Dermis blood vessel endothelial cell (primary cell): ENCODE data around the gene QKI. TPM values are rescaled to one million over a fixed set of nuclear protein-coding genes. Genes with fewer than 3 reads are reported as not detected.

Source experiments
- DNase-seq: peaks from one replicate; pipeline ENCODE4 v3.0.0; 2010
- total RNA-seq: library from RNA; depleted of rRNA; stranded (reverse); fragments of >200 nt; gene quantifications from 2 replicates; pipeline ENCODE4 v1.2.3, GENCODE V29; 2014

Gene QKI
- total RNA-seq, 1 donor from 2014 or later, result 307 TPM

GRCh38 chr6:163538331-163538730 is 123.8 kb downstream of the QKI start:
- DNase-seq, result no peak

- DNase-seq, result no peak
Measured at GRCh38 chr6:163539101-163539762, 124.7 kb downstream of the QKI start.

GRCh38 chr6:163543321-163543720 is 128.8 kb downstream of the QKI start:
- no peak for DNase-seq

DNA sequence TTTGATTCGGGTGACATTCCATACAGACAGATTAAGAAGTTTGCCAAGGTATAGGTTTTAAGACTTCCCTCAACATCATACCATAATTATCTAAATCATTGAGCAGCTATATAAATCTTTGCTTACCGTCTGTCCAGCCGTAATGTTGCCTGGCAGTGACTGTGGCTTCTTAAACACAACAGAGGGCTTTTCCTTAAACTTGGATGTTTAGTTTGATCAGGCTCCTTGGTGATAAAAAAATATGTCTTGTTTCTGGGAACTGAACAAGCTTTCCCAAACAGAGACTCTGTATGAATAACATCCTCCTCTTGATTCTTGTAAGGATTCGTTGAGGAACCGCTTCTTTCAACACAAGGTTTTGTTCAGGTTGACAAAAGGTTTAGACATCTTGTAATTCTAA is 130.9 kb downstream of the QKI start:
- no peak for DNase-seq

DNA sequence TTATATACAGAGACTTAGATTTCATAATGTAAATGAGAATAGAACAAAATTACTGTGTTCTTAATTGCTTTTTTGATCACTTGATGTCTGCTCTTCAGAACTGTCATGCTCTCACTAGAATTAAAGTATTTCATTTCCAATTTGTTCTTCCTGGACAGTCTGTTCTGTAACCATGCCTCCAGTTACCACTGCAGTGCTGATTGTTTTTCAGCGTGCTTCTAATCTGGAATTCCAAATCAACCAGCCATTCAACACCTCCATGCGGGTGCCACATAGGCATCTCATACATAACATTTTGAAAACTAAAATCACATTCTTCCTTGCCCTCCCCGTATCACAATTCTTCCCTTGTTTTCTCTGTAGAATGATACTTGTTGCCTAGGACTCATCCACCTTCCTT is 132.8 kb downstream of the QKI start:
- no peak for DNase-seq

DNA sequence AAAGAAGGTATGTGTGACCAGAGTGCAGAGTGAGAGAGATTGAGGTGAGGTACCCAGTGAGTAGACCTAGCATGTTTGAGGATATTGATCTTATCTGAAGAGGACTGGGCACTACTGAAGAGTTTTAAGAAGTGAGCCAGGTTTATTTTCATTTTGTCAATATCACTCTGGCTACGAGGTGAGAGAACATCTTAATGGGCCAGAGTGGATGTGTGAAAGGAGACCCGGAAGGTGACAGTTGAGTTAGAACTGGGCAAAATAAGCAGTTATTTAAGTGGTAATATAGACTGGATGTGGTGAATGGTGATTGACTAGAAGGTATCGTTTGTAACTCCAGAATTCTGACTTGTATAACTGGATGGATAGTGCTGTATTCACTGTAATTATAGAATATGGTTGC is 134.1 kb downstream of the QKI start:
- no peak for DNase-seq

GRCh38 chr6:163554032-163554431 is 139.5 kb downstream of the QKI start:
- DNase-seq, result no peak

DNA sequence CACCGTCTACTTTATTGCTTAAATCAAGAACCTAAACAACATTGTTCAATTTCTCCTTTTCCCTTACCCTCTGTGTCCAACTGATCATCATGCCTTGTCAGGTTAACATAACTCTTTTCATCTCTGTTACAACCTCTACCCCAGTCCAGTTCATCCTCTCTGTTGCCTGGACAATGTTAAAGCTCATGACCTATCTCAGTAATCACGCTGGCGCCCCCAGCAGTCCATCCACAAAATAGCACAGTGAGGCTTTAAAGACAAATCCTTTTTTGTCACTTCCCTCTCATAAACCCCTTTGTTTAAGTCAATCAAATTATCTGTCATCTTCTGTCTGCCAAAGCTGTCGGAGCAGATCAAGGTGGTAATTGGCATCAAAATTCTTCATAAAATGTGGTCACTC is 140.1 kb downstream of the QKI start:
- peak; percentile 71 for DNase-seq

DNA sequence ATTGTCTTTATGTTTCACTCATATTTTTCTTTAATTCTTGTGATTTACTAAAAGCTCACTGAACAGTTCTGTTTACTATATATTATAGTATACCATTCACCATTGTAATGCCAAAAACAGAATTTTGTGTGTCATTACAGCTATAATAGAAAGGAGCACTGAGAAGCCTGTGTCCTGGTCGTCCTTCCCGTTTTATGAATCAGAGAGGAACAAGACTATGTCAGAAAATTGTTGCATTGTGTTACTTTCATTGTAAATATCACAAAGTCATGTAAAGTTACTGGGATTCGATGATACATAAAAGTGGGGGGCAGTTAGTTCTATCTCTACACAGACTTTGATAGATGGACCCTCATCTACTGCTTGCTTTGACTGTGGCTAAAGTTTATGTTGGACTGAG is 145.1 kb downstream of the QKI start:
- no peak for DNase-seq

GRCh38 chr6:163563318-163563717 is 148.8 kb downstream of the QKI start:
- DNase-seq, result no peak

DNA sequence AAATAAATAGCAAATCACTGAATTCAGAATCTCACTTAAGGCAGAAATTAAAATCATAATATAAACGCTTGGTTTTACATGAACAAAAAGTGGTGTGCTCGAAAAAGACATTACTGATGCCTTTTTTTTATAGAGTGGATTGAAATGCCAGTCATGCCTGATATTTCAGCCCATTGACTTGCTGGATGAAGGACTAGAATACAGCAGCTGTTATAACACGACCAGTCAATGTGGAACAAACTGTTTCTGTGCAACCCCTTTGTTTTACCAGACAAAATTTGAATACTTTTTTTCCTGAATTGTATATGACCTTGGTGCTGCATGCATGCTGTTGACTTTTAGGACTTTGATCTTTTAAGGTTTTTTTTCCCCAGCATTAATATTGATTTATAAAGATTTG is 150.0 kb downstream of the QKI start:
- no peak for DNase-seq

- no peak for DNase-seq
Measured at GRCh38 chr6:163565140-163565539, 150.6 kb downstream of the QKI start.

DNA sequence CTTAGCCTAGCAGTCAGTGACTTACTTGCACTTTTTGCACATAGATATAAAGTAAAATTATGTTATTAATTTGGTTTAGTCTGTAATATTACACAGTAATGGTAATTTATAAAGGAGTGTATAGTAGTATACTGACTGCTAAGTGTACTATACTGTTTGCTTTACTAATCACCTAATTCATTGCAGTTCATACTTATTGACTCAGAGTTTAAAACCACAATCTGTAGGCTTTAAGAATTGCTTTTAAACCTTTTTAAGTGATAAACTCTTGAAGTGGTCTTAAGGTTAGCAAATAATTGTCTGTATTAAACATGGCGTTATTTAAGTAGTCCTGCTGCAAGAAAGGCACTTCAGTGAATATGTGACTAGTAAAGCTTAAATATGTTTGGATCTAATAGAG is 151.5 kb downstream of the QKI start:
- DNase-seq, result no peak

DNA sequence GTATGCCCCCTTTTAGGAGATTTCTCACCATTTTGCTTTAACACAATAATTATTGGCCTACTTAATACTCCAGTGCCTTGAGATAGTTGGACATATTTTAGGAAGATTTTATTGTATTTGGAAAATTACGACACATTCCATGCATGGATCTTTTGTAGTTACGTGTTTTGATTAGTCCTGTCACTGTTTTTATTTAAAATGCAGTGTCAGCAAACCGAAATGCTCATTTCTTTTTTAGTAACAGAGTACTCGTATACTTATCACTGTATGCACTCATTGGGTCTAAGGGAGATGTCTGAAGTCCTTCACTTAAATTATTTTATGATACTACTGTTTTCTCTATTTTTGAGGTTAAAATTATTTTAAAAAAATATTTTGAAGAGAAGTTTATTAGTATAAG is 153.8 kb downstream of the QKI start:
- no peak for DNase-seq

DNA sequence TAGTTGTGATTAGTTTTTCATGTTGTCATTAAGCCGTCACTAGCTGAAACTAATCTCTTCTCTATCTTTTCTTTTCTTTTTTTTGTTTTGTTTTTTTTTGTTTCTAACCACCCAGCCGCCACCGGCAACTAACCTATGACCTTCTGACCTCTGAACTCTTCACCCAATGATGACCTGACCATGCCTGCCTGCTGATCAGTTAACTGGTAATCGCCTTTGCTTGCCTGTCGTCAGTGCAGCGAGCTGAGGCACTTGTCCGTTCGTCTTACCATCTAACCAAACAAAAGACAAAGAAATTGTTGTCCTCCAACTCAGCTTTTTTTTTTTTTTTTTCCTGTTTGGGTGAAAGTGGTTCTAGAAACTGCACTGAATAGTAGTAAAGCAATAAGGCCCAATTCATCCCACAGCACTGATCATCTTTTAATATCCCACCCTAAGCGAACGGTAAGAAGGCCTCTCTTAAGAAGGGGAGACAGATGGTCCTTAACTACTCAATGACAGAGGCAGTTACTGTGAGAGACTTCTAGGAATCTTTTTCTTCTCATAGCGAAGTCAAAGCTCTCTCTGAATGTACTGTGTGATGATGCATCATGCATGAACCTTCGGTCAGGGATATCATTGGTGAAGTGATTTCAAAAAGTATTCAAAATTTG is 156.2 kb downstream of the QKI start:
- DNase-seq, result no peak

- DNase-seq, result no peak
Measured at GRCh38 chr6:163571730-163572129, 157.2 kb downstream of the QKI start.

DNA sequence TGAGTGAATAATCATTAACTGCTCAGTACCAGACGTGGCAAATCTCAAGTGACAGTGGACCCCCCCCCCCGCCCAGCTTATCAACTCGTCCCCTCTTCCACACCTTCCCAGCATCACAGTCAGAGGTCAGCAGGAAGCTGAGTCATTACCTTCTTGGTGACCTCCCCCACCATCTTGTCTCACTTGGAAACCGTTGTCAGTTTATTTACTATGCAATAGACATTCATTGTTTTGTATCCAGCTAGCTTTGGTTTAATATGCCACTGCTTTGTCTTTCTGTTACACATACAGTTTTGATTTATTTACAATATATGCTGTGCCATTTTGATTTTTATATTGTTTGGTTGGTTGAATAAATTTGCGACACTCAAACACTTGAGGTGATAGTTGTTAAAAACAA is 158.1 kb downstream of the QKI start:
- DNase-seq, result peak; percentile 65

- no peak for DNase-seq
Measured at GRCh38 chr6:163573503-163574179, 159.1 kb downstream of the QKI start.

DNA sequence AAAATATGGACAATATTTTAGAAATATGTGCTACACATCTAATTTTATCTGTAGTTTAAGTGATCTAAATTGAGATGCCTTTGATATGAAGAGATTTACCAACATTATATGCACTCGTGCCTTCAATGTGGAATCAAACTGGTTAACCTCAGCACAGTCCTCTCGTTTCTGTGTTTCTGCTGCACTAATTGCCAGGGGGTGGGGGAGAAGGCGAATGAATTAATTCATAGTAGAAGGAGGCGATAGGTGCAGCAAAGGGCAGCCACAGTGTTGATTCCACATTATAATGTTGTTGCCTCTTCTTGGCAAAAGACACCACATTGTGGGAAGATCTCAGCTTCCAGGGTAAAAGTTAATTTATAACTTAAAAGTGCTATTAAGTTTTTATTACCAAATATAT is 161.6 kb downstream of the QKI start:
- DNase-seq, result no peak

DNA sequence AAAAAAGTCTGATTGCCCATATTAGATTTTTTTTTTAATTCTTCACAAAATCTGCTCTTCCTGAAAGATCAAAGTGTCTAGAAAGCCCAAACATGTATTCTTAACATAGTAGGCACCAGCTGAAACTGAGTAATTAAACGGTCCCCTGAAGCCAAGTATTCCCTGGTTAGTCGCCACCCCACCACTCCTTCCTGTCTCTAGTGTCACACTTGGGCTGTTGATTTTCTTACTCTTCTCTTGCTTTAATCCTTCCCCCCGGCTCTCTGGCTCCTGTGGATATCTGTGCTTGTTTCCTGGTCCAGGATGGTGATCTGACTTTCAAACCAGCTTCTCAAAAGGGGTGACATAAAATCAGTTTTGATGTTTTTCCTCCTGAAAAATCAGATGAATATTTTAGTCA is 162.9 kb downstream of the QKI start:
- DNase-seq, result no peak

DNA sequence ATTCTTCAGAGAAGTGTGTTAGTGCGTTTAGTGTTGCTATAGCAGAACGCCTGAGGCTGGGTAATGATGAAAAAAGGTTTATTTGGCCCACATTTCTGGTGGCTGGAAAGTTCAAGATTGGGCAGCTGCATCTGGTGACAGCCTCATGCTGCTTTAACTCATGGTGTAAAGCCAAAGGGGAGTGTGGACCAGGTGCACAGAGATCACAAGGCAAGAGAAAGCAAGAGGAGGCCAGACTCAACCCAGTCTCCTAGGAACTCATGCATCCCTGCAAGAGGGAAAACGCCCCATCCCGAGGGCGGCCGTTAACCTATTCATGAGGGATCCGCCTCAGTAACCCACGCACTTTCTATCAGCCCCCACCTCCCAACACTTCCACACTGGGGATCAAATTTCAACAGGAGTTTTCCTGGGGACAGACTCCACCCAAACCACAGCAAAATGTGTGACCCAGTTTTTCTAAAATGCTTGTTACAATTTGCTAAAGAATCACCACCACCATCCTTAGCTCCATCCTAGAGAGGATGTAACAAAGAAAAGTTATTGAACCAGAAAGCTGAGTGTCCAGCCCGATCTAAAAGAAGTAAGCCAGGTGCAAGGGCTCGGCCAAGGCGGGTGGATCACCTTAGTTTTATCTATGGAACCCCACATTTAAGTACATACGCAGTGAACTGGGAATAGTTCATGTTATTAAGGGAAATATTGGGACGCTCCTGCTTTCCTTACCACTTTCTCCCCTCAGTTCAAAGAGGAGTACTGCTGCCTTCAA is 164.8 kb downstream of the QKI start:
- DNase-seq, result no peak

DNA sequence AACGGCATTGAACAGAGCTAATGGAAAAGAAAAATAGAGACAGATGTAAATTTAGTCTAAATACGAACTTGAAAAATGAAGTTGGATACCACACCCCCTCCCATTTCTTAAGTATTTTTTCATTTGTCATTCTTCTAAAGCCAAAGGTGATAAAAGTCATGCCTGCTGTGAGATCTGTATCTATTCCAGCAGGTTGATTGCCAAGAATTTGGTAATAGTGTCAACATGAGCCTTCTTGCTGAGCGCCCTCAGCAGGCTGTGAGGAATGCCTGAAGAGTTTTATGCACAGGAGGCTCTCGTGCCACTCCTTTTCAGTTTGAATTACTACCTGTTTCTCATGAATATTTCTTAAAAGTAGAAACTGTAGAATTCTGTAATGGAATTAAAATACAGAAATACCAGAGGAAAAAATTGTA is 165.4 kb downstream of the QKI start:
- DNase-seq, result no peak

DNA sequence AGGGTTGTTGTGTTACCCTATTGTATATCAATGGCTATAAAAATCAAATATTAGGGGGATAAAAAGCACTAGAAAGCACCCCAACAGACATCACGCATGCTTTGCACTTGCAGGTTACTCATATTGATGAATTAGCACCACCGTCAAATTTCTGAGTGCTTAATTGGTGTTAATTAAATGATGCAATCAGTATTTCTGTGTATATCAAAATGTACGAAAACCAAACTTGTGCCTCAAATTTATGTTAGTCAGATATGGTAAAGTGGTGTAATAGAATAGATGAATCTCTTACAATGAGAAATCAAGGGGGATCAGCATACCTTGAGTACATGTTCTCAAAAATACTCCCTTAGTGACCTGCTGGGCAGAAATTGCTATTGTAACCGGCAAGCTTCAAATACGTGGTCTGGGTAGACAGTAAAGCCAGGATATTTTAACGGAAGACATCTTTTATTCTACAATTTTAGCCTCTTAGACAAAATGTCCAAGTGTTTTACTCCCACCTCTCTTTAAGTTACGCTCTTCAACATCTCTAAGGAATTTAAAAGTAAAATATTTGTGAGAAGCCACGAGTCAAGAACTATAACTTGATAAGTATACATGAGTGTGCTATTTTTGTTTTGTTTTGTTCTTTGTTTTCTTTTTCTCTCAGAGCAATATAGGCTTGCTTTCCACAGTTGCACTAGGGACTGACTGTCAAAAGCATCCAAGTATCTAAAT is 166.0 kb downstream of the QKI start:
- no peak for DNase-seq
